Tibial nerve (tissue), 4 donors: Measurements from ENCODE around the gene C1orf50.
"Not testable (repeated sequence)": the region's sequence is repeated elsewhere in the genome, so short reads cannot be mapped to it uniquely, and the experiment has no call there.

Experiments used
- CTCF ChIP-seq, 5 experiments: fragments of 200-600 bp in 3 of 5; fragments of 450-650 bp in 2 of 5; sonication (generic) in 3 of 5; IDR thresholded peaks; one replicate each; pipeline ENCODE4 v1.5.1; 2016 to 2019; ENCODE audit warnings: antibody characterized with exemption in 5 of 5, mild to moderate bottlenecking in 3 of 5, moderate library complexity in 2 of 5
- EP300 ChIP-seq, 2 donors: sonication (generic); formaldehyde crosslinking; IDR thresholded peaks; one replicate each; pipeline ENCODE4 v1.6.1; 2017; ENCODE audit warnings: antibody characterized with exemption in 2 of 2, mild to moderate bottlenecking in 1 of 2
- POLR2A ChIP-seq, 2 donors: fragments of 450-650 bp; IDR thresholded peaks; one replicate each; pipeline ENCODE4 v1.6.1; 2017; ENCODE audit warnings: antibody characterized with exemption in 2 of 2, mild to moderate bottlenecking in 2 of 2, moderate library complexity in 2 of 2

- TF ChIP-seq CTCF, POLR2A, EP300 (IDR thresholded peaks at IDR 0.05): not testable (repeated sequence)
Observed at GRCh38 chr1:42722403-42722802, 44.6 kb upstream of the C1orf50 start.
